COR-L47 (cell line): ENCODE results near the gene CBARP.
"Not testable (repeated sequence)": the region's sequence is repeated elsewhere in the genome, so short reads cannot be mapped to it uniquely, and the experiment has no call there.

Experiments
- DNase-seq: peaks from one replicate; lab custom pipeline; 2025; lab: John Stamatoyannopoulos, UW

Gene CBARP

GRCh38 chr19:1210227-1210538 lies 27.6 kb downstream of the CBARP start:
- no peak for DNase-seq

GRCh38 chr19:1208830-1209229 lies 29.0 kb downstream of the CBARP start:
- not testable (repeated sequence) for DNase-seq

GRCh38 chr19:1206864-1207450 lies 30.8 kb downstream of the CBARP start:
- DNase-seq, result no peak

- DNase-seq, result no peak
Measured at GRCh38 chr19:1206150-1206863, 31.5 kb downstream of the CBARP start.

GRCh38 chr19:1205114-1206099 lies 32.4 kb downstream of the CBARP start, which contains the start of gene STK11:
Gene STK11 (plus strand): TSS chr19:1205778. CDS start chr19:1206914, 1,136 bp downstream.
- peak; percentile 98 for DNase-seq

- DNase-seq, result not testable (repeated sequence)
Measured at GRCh38 chr19:1200614-1201013, 37.2 kb downstream of the CBARP start.

- DNase-seq, result no peak
Measured at GRCh38 chr19:1199531-1199930, 38.3 kb downstream of the CBARP start.

GRCh38 chr19:1189419-1189818 lies 48.4 kb downstream of the CBARP start:
- DNase-seq, result no peak

GRCh38 chr19:1183543-1184172 lies 54.1 kb downstream of the CBARP start:
- DNase-seq, result no peak

GRCh38 chr19:1182727-1183126 lies 55.1 kb downstream of the CBARP start:
- DNase-seq, result no peak

GRCh38 chr19:1182068-1182467 lies 55.7 kb downstream of the CBARP start:
- DNase-seq, result no peak

GRCh38 chr19:1181606-1182005 lies 56.2 kb downstream of the CBARP start:
- DNase-seq, result no peak
